Endothelial cell of umbilical vein (primary cell): ENCODE results near the gene AHNAK2. TPM values are rescaled to one million over a fixed set of nuclear protein-coding genes. Genes with fewer than 3 reads are reported as not detected.

Experiments
- BruUV-seq: library from RNA; stranded (reverse); fragments of 400-500 nt; replicated peaks from 2 replicates; lab custom pipeline; 2021; lab: Mats Ljungman, UMichigan
- CTCF ChIA-PET: fragments of 300-600, 350-600 bp; sonication (Branson Sonifier 250); formaldehyde crosslinking; loops from one replicate; lab custom pipeline; 2021; ENCODE audit warnings: antibody characterized with exemption, inconsistent platforms; lab: Charles Lee
- POLR2A ChIA-PET: fragments of 300-600, 350-600 bp; sonication (Branson Sonifier 250); formaldehyde crosslinking; loops from one replicate; lab custom pipeline; 2021; ENCODE audit warnings: antibody characterized with exemption, inconsistent platforms; lab: Charles Lee
- DNase-seq: peaks from one replicate; pipeline ENCODE4 v3.0.0-alpha.2; 2011; ENCODE audit warnings: low read depth, low spot score
- FAIRE-seq: peaks from 2 replicates; lab custom pipeline; 2011; peaks lifted over from hg19 to GRCh38; lab: Jason Lieb, UNC
- H2AFZ ChIP-seq: 2 replicates; pipeline ENCODE4 v1.6.0; 2012; ENCODE audit warnings: low read depth, low read length, control low read depth, inconsistent platforms
- H3K27ac ChIP-seq: 2 replicates; pipeline ENCODE4 v1.5.1; 2011; ENCODE audit warnings: low read depth, mild to moderate bottlenecking, control low read depth, low read length, moderate library complexity; ENCODE audit not compliant: insufficient read depth
- H3K27me3 ChIP-seq, 2 experiments: 2 replicates each; pipeline versions ENCODE4 v1.6.0 to v1.6.1; 2011; ENCODE audit warnings: low read length in 2 of 2, mixed read lengths in 1 of 2; ENCODE audit not compliant: control insufficient read depth in 2 of 2, insufficient read depth in 2 of 2
- H3K36me3 ChIP-seq, 2 experiments: 2 replicates in 1 of 2; 3 replicates in 1 of 2; pipeline ENCODE4 v1.5.1; 2011; ENCODE audit warnings: low read length in 2 of 2, mild to moderate bottlenecking in 1 of 2, moderate library complexity in 1 of 2; ENCODE audit not compliant: control insufficient read depth in 2 of 2, insufficient read depth in 2 of 2; ENCODE audit errors: extremely low read depth in 1 of 2
- H3K4me1 ChIP-seq: 3 replicates; pipeline ENCODE4 v1.5.1; 2011; ENCODE audit warnings: mild to moderate bottlenecking, low read length; ENCODE audit not compliant: control insufficient read depth, insufficient read depth; ENCODE audit errors: extremely low read depth
- H3K4me2 ChIP-seq: 2 replicates; pipeline ENCODE4 v1.6.1; 2011; ENCODE audit warnings: low read length, control low read depth, mixed read lengths; ENCODE audit not compliant: insufficient read depth
- H3K4me3 ChIP-seq, 3 experiments: fragments of 200-600 bp in 1 of 3; sonication (generic), shearing (Covaris generic) in 1 of 3; replicated peaks in 1 of 3; 2 replicates each; pipeline ENCODE4 v1.5.1; 2011 to 2016; ENCODE audit warnings: control low read depth in 3 of 3, low read length in 3 of 3, mild to moderate bottlenecking in 2 of 3, inconsistent platforms in 1 of 3, low read depth in 1 of 3, moderate library complexity in 1 of 3; ENCODE audit not compliant: insufficient read depth in 1 of 3
- H3K79me2 ChIP-seq: 2 replicates; pipeline ENCODE4 v1.6.0; 2012; ENCODE audit warnings: low read length, inconsistent platforms; ENCODE audit not compliant: control insufficient read depth, insufficient read depth
- H3K9ac ChIP-seq: replicated peaks from 2 replicates; pipeline ENCODE3; 2011; ENCODE audit warnings: low read length, control low read depth; ENCODE audit not compliant: insufficient read depth; ENCODE audit errors: extremely low read depth
- H3K9me1 ChIP-seq: replicated peaks from 3 replicates; pipeline ENCODE4 v1.6.0; 2011; ENCODE audit warnings: mild to moderate bottlenecking, low read length; ENCODE audit not compliant: control insufficient read depth, insufficient read depth; ENCODE audit errors: extremely low read depth
- H3K9me3 ChIP-seq: replicated peaks from 2 replicates; pipeline ENCODE4 v1.5.1; 2012; ENCODE audit warnings: low read length, inconsistent platforms; ENCODE audit not compliant: control insufficient read depth, insufficient read depth
- H4K20me1 ChIP-seq: replicated peaks from 2 replicates; pipeline ENCODE3; 2011; ENCODE audit warnings: mild to moderate bottlenecking, low read length; ENCODE audit not compliant: control insufficient read depth, insufficient read depth; ENCODE audit errors: extremely low read depth
- EZH2 ChIP-seq: IDR thresholded peaks from 2 replicates; pipeline ENCODE4 v1.6.1; 2012; ENCODE audit warnings: borderline replicate concordance, low read depth, mild to moderate bottlenecking, moderate library complexity, low read length, inconsistent platforms; ENCODE audit not compliant: severe bottlenecking
- FOS ChIP-seq: IDR thresholded peaks from 2 replicates; pipeline ENCODE4 v1.6.1; 2011; ENCODE audit warnings: mild to moderate bottlenecking, low read length, moderate library complexity, borderline replicate concordance; ENCODE audit not compliant: insufficient read depth
- GATA2 ChIP-seq: IDR thresholded peaks from 2 replicates; pipeline ENCODE4 v1.7.0; 2011; ENCODE audit warnings: low read depth, mild to moderate bottlenecking, moderate library complexity, mixed read lengths, low read length; ENCODE audit not compliant: insufficient read length, insufficient read depth
- JUN ChIP-seq: IDR thresholded peaks from 2 replicates; pipeline ENCODE4 v1.6.1; 2011; ENCODE audit warnings: borderline replicate concordance, low read depth; ENCODE audit not compliant: insufficient read length, insufficient read depth
- MAX ChIP-seq: IDR thresholded peaks from 2 replicates; pipeline ENCODE4 v1.6.1; 2011; ENCODE audit not compliant: insufficient read depth, insufficient read length
- MYC ChIP-seq: IDR thresholded peaks from one replicate; pipeline ENCODE4 v1.6.1; 2011; ENCODE audit warnings: mild to moderate bottlenecking, low read depth, low read length
- POLR2A ChIP-seq: IDR thresholded peaks from 2 replicates; pipeline ENCODE4 v1.6.1; 2012; ENCODE audit warnings: low read depth, mild to moderate bottlenecking, control low read depth, low read length
- POLR2AphosphoS5 ChIP-seq: IDR thresholded peaks from 2 replicates; pipeline ENCODE4 v1.6.1; 2012; ENCODE audit warnings: low read depth, mild to moderate bottlenecking, control low read depth, low read length, moderate library complexity; ENCODE audit not compliant: insufficient read depth
- dilution Hi-C: fragments of 300-500 bp; cut with MboI; formaldehyde crosslinking; loops from one replicate; pipeline ENCODE4 v1.15.0; 2019; ENCODE audit warnings: low sequenced_read_pairs; ENCODE audit not compliant: extremely low pct_ligation_motif_present
- intact Hi-C: fragments of 100-400 bp; cut with micrococcal nuclease; formaldehyde crosslinking; loops from one replicate; pipeline ENCODE4 v1.10.0; 2022
- polyA plus RNA-seq, 4 experiments: library from polyadenylated mRNA; depleted of rRNA in 3 of 4; stranded (reverse) in 3 of 4; unstranded in 1 of 4; fragments of >200 nt; gene quantifications; 2 replicates each; pipeline versions ENCODE4 v1.2.1 to v1.2.3, GENCODE V29; 2011 to 2012; ENCODE audit warnings: missing spikeins in 1 of 4
- total RNA-seq: library from RNA; stranded (reverse); gene quantifications from 2 replicates; pipeline ENCODE4 v1.2.3, GENCODE V29; 2021
- TF ChIP-seq, protein P1 (sequence below), 2 donors: IDR thresholded peaks; 1 replicate in 1 of 2; 2 replicates in 1 of 2; pipeline ENCODE4 v1.5.1; 2011; ENCODE audit warnings: low read length in 2 of 2, mild to moderate bottlenecking in 2 of 2, moderate library complexity in 2 of 2, control low read depth in 1 of 2, inconsistent platforms in 1 of 2, low read depth in 1 of 2; ENCODE audit not compliant: insufficient read depth in 1 of 2; ENCODE audit errors: extremely low read depth in 1 of 2

AHNAK2 gene
- total and polyA plus RNA-seq, 2 donors (not counting 3 experiments of a cell fraction or from before 2014, with no cell fraction given): 17.7 to 68.7 TPM

GRCh38 chr14:105025429-105025828 lies 47.3 kb upstream of the AHNAK2 start:
- no peaks in the 10 kb centered on the region for H3K27me3 ChIP-seq
- POLR2A ChIA-PET: no interaction called here
- H2AFZ ChIP-seq: no peak overlapping the region
- peaks cover 44% of the 10 kb centered on the region for H3K4me1 ChIP-seq
- no peak for TF ChIP-seq MYC
- no peak for TF ChIP-seq POLR2A
- no peak for TF ChIP-seq POLR2AphosphoS5
- TF ChIP-seq JUN: no peak
- TF ChIP-seq GATA2: no peak
- no peak for TF ChIP-seq MAX
- TF ChIP-seq, protein P1, sequence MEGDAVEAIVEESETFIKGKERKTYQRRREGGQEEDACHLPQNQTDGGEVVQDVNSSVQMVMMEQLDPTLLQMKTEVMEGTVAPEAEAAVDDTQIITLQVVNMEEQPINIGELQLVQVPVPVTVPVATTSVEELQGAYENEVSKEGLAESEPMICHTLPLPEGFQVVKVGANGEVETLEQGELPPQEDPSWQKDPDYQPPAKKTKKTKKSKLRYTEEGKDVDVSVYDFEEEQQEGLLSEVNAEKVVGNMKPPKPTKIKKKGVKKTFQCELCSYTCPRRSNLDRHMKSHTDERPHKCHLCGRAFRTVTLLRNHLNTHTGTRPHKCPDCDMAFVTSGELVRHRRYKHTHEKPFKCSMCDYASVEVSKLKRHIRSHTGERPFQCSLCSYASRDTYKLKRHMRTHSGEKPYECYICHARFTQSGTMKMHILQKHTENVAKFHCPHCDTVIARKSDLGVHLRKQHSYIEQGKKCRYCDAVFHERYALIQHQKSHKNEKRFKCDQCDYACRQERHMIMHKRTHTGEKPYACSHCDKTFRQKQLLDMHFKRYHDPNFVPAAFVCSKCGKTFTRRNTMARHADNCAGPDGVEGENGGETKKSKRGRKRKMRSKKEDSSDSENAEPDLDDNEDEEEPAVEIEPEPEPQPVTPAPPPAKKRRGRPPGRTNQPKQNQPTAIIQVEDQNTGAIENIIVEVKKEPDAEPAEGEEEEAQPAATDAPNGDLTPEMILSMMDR (IDR thresholded peaks at IDR 0.05; ENCODE audit: extremely low read depth in 1 of 2, insufficient read depth in 1 of 2, low read depth in 1 of 2, low read length in 2 of 2): no peak
- TF ChIP-seq FOS: no peak
- TF ChIP-seq EZH2: no peak
- peak overlapping the region; percentile 19 for H3K9ac ChIP-seq
- H3K4me3 ChIP-seq: no peak overlapping the region
- CTCF ChIA-PET: interaction anchor here (1.0 to 1.6 kb wide), 3 partner anchors 20 to 55 kb away, joined by 3 to 7 read pairs (median 5); no protein-coding TSS in a partner anchor
- intact Hi-C loops: no loop called here
- DNase-seq (no peak), FAIRE-seq (no peak)
- TSS peak; percentile 17 for BruUV-seq
- no peaks in the 10 kb centered on the region for H3K9me1 ChIP-seq
- H3K36me3 ChIP-seq: no peaks in the 10 kb centered on the region
- H4K20me1 ChIP-seq: no peaks in the 10 kb centered on the region
- peaks cover 5% of the 10 kb centered on the region for H3K79me2 ChIP-seq
- peak overlapping the region; percentile 70 for H3K27ac ChIP-seq
- H3K4me2 ChIP-seq: peak overlapping the region; percentile 79
- H3K9me3 ChIP-seq: peaks cover 2% of the 10 kb centered on the region
- dilution Hi-C loops: no loop called here
